NK-92 (cell line): ENCODE data around the gene GRAP2.

Source experiments
- DNase-seq: peaks from one replicate; lab custom pipeline; 2025; ENCODE audit not compliant: unreplicated experiment; lab: John Stamatoyannopoulos, UW

GRAP2 gene

DNA sequence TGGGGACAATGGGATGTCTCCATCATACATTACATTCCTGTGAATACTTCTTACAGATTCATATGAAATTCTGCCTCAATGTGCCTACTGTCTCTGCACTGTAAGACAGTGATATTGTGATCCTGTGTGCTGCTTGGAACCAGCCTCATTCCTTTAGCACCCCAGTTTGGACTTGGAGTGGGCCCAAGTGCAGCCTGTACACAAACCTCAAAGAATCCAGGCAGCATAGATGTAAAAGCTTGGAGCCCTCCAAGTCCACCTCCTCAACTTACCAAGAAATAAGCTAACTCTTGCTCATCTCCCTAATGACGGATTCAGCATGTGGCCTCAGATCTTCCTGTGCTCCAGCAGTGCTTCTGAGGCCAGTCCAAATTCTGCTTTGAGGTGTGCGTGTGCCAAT is 24.4 kb downstream of the GRAP2 start:
- no peak for DNase-seq

DNA sequence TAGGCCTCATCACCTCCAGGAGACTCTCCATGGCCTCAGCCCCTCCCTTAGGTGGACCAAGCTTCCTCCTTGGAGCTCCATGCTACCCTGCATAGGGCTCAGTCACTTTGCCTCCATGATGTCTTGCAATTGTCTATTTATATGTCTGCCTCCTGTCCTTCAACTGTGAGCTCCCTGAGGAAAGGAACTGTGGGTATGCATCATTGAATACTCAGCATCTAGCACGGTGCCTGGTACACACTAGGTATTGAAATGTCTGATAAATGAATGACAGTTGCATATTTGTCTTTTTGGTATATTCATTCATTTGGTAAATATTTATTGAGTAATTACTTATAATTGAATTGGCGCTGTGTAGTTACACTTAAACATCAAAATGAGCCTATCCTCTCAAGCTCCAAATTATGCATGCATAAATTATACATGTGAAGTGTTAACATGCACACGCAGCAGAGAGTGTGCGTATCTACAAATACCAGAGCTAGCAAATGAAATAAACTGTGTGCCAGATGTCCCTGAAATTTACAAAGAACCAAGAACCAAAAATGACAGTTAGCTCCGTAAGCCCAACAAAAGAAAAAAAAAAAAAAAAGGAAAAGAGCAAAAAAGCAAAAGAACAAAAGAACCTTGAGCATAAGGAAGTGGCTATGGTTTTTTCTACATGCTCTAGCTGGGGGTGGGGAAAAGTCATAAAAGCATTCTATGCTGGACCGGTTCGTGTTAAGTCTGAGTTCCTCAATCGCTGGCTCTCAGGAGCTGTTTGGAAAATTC is 25.2 kb downstream of the GRAP2 start:
- DNase-seq: no peak

DNA sequence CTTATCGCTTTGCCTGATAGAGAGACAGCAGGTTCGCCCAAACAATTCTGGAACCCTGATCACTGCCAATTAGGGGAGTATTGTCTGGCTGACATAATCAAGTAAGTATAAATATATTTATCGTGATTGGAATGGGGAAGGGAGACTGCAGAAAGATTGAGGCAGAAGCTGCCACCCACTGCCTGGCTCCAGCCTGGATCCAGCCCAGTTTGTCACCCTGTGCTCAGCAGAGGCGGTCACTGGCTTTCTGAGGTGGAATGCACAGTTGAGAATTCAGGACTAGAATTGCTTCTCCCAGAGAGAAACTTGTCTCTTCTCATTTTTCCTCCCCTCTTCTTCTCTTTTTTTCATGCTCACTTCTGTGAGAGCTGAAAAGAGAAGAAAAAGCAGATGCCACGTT is 25.9 kb downstream of the GRAP2 start:
- no peak for DNase-seq

DNA sequence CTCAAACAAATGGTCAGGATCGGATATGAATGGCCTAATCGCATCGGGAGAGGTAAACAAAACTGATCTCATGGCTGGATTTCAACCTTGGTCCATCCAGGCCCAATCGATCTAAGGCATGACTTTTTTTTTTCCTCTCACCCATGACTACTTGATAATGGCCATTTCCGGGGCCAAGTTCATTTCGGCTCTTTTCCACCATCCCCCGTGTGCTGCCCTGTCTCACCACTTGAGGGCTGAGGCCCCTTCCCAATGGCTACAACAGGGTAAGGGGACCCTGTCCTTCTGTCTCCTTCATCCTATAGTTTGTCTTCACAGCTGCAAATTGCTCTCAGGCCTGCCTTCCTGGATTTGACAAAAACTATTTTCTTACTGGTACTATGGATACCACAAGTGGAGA is 26.7 kb downstream of the GRAP2 start:
- no peak for DNase-seq

DNA sequence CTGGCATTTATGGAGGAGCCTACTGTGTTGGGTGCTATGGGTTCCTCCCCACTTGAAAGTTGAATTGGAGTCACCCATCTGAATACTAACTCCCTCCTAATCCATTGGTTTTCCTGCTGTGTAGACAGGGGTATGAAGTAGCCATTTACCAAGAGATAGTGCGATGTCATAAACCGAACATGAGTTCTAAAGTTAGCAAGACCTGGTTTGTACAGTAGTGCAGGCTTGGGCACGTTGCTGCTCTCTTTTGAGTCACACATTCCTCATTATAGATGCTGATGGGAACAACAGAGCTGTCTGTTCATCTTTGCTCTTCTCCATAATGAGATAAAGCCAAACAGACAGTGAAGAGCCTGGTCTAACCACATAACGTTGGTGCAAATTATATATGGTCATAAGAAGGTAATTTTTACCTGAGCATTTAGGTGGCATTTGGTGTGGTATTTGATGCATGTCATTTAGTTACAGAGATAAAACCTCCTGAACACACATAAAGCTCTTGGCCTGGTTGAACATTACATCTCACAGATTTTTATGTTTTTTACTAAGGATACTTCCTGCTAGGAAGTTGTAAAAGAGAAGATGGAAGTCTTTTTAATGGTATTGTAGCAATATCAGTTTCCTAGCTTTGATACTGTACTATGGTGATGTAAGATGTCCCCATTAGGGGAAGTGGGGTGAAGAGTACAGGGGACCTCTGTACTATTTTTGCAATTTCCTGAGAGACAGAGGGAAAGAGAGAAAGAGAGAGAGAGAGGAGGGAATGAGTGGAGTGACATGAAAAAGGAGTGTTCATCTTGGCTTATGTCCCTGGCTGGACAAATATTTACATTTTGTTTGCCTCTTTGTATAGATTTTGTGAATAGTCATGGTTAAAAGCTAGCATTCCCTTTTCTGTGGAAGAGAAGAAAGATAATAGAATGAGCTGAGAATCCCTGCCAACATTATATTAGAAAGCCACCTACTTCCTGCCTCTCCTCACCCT is 27.9 kb downstream of the GRAP2 start:
- DNase-seq: no peak

DNA sequence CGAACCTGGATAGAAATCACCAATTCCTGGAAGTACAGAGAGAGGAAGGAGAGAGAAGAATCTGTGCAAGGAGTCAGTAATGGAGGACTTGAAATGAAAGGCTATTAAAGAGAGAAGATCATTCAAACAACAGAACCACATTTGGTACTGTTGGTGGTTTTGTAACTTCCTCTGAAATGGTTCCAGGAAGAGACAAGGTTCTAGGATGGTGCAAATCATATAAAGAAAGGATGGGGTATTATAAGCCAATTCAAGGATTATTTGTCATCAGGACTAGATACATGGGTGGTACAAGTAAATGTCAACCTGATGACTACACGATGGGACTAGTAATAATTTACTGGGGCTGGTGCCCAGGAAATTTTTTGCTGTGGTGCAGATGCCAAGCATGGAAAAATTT is 30.4 kb downstream of the GRAP2 start:
- no peak for DNase-seq

DNA sequence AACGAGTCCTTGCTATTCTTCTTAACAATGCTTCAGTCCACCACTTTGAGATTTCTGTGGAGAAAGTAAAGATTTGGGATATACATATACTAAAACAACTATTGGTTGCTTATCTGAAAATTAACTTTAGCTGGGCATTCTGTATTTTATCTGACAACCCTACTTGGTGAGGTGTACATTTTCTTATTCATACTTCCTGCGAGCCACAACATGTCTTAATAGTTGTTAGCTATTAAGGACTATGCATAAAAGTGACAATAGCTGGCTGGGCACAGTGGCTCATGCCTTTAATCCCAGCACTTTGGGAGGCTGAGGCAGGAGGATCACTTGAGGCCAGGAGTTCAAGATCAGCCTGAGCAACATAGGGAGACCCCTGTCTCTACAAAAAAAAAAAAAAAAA is 31.3 kb downstream of the GRAP2 start:
- no peak for DNase-seq

DNA sequence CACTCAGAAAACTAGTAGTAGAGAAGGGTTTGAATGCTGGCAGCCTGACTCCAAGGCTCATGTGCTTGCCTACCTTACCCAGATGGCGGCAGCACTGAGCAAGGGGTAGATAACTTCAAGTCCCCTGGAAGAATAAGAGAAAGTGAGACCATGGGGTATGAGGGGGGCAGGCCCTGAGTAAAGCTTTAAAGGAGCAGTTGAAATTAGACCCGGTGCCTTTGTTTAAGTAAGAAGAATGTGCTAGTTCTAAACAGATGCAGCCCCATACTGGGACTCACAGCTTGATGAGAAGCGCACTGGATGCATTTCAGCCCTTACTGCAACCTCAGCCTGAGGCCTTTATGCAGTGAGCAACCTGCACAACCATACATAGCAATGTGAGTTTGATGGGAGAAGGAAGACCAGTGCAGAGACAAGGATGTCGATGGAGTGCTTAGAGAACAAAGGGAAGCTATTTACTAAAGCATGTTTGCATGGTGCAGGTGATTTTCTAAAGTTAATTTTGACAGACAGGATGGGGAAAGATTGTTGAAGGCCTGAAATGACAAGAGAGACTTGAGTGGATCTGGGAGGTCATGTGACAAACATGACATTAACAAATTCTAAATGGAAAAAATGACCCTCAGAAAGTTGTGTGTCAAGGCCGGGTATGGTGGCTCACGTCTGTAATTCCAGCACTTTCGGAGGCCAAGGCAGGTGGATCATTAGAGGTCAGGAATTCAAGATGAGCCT is 32.2 kb downstream of the GRAP2 start:
- DNase-seq: no peak

DNA sequence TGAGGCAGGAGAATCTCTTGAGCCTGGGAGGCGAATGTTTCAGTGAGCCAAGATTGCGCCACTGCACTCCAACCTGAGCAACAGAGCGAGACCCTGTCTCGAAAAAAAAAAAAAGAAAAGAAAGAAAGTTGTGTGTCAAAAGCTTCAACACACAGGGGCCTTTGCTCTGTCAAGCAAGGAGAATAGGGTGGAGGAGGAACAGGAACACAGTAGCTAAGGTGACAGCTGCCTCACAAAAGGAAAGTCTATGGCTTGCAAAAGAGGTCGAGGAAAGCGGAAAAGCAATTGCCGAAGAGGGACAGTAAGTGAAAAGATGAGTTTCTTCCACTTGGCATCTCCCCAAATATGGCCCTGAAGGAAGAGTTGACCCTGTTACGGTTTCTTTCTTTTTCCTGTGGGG is 32.9 kb downstream of the GRAP2 start:
- DNase-seq: no peak

DNA sequence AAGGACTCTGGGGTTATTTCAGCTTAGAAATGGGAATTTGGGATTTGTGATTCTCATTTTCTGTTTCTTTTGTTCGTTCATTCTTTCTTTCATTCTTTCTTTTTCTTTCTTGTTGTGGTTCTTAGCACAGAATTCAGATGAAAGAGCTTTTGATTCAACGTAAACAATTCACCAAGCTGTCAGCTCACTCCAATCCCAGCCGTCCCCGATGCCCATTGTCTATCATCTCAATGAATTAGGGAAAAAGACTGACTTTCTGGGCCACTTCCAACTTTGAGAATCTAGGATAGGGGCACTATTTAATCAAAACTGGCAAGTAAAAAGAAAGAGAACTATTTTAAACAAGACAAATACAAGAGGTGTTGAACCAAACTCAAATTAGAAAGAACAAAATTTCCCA is 34.2 kb downstream of the GRAP2 start:
- no peak for DNase-seq

DNA sequence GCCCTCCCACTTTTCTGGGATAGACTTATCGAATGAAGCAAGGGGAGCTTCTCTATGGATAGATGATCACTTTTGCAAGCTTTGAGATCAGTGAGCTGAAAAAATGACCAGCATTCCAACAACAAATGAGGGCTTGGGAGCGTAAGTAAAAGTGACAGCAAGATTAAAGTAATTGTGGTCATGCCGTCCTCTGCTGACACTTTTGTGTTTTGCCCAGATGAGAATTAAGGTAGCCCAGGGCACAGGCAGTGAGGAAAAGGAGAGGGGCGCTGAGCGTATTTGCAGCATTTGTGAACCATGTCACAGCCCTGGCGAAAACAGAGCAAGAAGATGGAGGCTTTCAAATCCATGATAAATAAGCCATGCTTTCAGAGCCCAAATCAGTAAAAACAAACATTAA is 34.7 kb downstream of the GRAP2 start:
- no peak for DNase-seq

DNA sequence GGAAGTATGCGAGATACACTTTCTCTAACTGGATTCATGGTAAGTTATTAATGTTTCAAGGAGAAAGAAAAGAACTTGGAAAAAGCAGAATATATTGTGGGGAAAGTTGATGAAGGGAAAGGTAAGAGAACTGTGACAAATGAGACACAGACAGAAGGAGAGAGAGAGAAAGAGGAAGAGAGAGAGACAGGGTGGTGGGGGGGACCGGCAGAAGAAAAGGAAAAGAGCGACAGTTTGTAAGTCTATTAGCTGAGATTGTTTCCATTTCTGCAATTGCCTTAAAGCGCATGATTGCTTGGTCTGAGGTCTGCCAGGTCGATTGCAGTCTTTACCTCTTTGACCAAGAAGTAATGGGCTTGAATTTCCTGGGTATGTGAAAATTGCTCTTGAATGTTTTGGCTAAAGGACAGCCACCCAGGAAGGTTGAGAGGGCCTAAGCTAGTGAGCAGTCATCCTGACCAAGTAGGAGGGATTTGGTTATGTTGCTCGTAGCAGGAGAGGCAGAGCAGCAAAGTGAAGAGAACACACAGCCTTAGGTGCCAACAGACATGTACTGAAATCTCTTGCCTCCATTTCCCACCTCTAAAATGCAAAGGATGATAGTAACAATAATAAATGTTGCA is 35.8 kb downstream of the GRAP2 start:
- DNase-seq: no peak

DNA sequence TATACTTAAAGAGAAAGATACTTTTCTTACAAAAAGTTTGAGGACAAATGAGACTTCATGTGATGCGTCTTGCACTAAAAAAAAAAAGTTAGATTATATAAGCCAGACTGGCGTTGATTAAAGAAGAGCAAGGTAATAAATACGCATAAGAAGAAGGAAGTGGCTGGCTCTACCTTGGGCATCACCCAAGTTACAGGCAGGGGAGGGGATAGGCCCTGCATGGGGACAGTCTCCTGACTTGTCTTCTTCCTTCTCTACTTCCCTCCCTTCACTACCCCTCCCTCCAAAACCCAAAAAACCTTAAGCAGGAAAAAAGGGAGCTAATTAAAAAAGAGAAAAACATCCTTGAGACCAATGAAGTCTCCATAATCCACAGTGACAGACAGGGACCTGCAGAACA is 37.0 kb downstream of the GRAP2 start:
- DNase-seq: no peak

DNA sequence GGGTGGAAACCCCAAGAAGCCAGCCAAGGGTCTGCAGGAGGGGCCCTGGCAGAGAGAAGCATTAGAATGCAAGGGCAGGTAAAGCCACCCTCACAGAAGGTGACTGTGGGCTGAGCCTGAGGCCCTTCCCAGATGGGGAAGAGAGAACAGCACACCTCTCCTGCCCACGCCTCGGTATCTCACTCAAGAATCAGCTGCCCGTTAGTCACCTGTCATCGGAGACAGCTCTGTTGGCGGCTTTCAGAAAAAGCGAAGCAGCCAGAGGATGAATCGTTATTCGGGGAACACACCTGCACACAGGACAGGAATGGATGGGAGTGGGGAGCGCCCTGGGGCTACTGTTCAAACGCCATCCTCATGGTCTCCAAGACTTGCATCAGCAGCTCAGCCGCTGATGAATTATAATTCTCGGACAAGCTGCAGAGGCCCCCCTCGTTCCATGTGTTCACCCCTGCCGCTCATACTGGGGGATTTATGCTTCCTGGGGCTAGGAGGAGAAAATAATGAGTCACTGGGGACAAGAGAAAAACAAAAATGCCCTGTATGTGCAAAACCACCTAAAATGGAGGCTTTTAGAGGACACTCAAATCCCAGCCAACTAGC is 37.7 kb downstream of the GRAP2 start:
- DNase-seq: no peak

DNA sequence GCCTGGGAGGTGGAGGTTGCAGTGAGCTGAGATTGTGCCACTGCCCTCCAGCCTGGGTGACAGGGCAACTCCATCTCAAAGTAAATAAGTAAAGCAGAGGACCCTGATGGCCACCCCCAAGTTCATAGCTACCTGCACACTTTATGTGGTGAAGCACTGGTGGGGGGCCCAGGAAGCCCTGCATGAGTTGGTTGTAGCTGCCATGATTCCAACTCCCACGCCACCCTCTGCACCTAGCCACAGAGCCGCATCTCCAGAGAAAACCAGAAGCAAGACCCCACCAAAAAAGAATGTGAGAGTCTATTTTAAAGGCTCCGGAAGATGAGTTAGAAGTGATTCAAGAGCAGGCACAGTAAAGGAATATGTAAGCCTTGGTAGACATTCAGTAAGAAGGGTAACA is 38.9 kb downstream of the GRAP2 start:
- DNase-seq: no peak

DNA sequence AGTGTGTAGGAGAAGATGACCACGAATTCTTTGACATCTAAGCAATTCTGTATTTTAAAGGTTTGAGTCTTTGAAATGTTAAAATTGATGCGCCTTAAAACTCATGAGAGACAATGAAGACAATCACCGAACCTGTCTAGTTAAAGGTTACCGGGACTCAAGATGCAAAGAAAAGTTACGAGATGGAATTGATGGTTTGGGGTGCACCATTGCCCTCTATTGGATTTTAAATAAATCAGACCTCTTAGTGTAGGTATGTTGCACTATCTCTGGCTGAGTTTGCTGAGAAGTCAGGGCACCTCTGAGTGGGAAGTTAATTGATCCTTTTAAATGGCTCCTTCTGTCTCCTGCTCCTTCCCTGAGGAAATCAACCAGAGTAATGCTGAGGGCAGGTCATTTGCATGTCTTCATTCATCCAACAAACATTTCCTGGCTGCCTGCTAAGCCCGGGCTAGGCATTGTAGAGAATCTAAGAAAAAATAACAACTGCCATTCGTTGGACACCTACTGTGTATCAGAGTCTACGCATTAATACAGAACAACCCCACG is 39.9 kb downstream of the GRAP2 start:
- no peak for DNase-seq

DNA sequence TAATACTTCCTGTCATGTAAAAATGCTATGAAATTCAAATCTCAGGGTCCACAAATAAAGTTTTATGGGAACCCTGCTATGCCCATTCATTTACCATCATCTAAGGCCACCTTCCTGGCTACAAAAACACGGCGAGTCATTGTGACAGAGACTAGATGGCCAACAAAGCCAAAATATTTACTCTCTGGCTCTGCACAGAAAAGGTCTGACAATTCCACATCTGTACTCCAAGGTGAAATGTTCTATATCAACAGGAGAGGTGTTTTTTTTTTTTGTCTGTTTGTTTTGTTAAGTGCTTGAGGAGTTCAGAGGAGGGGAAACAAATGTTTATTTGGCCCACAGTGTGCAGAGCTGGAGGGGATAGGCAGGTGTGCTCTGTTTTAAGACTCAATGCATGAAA is 40.7 kb downstream of the GRAP2 start:
- no peak for DNase-seq

DNA sequence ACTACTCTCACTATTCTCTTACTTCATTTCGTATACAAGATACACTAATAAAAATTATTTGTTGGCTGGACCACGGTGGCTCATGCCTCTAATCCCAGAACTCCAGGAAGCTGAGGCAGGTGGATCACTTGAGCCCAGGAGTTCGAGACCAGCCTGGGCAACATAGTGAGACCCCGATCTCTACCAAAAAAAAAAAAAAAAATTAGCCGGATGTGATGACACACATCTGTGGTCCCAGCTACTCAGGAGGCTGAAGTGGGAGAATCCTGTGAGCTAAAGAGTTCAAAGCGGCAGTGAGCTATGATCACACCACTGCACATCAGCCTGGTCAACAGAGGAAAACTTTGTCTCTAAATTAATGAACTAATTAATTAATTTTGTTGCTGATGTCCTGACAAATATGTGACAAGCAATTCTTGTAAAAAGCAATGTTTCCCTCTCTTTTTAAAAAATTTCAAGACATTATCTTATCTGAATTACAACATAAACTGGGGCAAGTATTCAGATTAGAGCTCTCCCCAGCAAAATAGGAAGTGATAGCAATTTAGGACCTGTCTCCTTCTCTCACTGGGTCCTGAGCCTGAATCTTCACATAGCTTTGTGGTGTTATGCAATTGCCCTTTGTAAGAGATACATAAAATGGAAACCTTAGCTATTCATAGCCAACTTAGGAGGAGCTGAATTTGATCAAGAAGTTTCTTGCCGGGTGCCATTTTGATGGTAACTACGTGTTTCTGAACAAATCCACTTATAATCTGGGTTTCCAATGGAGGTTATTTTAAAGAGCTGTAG is 41.8 kb downstream of the GRAP2 start:
- no peak for DNase-seq

DNA sequence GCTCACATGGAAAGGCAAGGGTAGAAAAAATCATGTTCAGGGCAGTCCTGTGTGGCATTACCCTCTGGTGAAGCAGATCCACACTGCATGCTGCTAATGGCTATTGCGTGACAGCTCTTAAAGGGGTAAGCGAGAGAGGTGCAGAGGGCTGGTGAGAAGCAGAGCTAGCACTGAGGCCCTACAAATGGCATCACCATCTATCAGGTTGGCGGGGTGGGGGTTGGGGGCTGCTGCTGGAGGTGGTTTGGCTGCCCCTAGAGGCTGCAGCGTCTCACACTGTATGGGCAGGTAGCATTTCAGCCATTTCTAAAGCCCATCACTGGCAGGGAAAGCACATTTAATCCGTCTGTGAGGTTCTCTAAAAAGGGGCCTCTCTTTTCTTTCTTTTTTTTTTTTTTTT is 42.5 kb downstream of the GRAP2 start:
- no peak for DNase-seq
